Gastroesophageal sphincter (tissue), 3 donors: ENCODE data around the gene OXNAD1.
"Not testable (repeated sequence)": the region's sequence is repeated elsewhere in the genome, so short reads cannot be mapped to it uniquely, and the experiment has no call there.

Source experiments
- CTCF ChIP-seq, 4 experiments: fragments of 200-600 bp in 2 of 4; fragments of 450-650 bp in 2 of 4; sonication (generic) in 1 of 4; IDR thresholded peaks; one replicate each; pipeline ENCODE4 v1.5.1; 2017 to 2019; ENCODE audit warnings: antibody characterized with exemption in 4 of 4, mild to moderate bottlenecking in 2 of 4, moderate library complexity in 2 of 4
- EP300 ChIP-seq: sonication (generic); formaldehyde crosslinking; IDR thresholded peaks from one replicate; pipeline ENCODE4 v1.6.1; 2017; ENCODE audit warnings: antibody characterized with exemption, mild to moderate bottlenecking
- POLR2A ChIP-seq, 2 donors: fragments of 450-650 bp; IDR thresholded peaks; one replicate each; pipeline ENCODE4 v1.6.1; 2017; ENCODE audit warnings: antibody characterized with exemption in 2 of 2, mild to moderate bottlenecking in 2 of 2, moderate library complexity in 1 of 2
- POLR2AphosphoS5 ChIP-seq: sonication (generic); formaldehyde crosslinking; IDR thresholded peaks from one replicate; pipeline ENCODE4 v1.6.1; 2017; ENCODE audit warnings: antibody characterized with exemption

- not testable (repeated sequence) for TF ChIP-seq CTCF (IDR thresholded peaks at IDR 0.05); POLR2AphosphoS5; POLR2A (IDR thresholded peaks at IDR 0.05); EP300
These were observed 45.5 kb downstream of the OXNAD1 start for GRCh38 chr3:16310486-16310885.
